DOHH2 (cell line): ENCODE measurements around the gene CASP7.

Experiments
- EZH2phosphoT487 ChIP-seq: fragments of 200-600 bp; sonication (generic); IDR thresholded peaks from 2 replicates; pipeline ENCODE4 v1.6.1; 2017; ENCODE audit warnings: borderline replicate concordance, mild to moderate bottlenecking, antibody characterized with exemption, low read length, moderate library complexity, mixed read lengths
- TF ChIP-seq, protein P1 (sequence below): fragments of 200-600 bp; sonication (generic); IDR thresholded peaks from one replicate; pipeline ENCODE4 v1.5.1; 2014; ENCODE audit warnings: antibody characterized with exemption, mild to moderate bottlenecking, low read depth, low read length; ENCODE audit not compliant: poor library complexity, severe bottlenecking

DNA sequence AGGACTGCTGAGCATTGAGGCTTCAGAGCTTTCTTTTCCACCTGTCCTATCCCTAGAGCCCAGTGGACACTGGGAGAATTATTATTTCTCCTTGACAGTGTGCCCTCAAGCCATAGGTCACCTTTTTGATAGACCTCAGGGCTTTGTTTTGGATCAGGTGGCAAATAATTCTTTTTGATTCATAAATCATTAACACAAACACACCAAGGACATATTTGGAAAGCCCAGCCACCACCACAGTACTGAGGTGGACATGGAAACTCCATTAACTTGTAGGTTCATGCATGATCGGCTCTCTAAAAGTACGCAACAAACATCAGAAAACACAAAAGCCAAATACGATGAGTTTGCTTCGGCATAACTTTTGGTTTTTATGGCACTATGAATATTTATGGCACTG, 53.9 kb downstream of the CASP7 start:
- TF ChIP-seq, protein P1, sequence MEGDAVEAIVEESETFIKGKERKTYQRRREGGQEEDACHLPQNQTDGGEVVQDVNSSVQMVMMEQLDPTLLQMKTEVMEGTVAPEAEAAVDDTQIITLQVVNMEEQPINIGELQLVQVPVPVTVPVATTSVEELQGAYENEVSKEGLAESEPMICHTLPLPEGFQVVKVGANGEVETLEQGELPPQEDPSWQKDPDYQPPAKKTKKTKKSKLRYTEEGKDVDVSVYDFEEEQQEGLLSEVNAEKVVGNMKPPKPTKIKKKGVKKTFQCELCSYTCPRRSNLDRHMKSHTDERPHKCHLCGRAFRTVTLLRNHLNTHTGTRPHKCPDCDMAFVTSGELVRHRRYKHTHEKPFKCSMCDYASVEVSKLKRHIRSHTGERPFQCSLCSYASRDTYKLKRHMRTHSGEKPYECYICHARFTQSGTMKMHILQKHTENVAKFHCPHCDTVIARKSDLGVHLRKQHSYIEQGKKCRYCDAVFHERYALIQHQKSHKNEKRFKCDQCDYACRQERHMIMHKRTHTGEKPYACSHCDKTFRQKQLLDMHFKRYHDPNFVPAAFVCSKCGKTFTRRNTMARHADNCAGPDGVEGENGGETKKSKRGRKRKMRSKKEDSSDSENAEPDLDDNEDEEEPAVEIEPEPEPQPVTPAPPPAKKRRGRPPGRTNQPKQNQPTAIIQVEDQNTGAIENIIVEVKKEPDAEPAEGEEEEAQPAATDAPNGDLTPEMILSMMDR: no peak
- TF ChIP-seq EZH2phosphoT487: no peak
